Endothelial cell of umbilical vein (primary cell): Measurements from ENCODE around the gene C1orf116. TPM values are rescaled to one million over a fixed set of nuclear protein-coding genes. Genes with fewer than 3 reads are reported as not detected.

Experiments
- BruUV-seq: library from RNA; stranded (reverse); fragments of 400-500 nt; replicated peaks from 2 replicates; lab custom pipeline; 2021; lab: Mats Ljungman, UMichigan
- CTCF ChIA-PET: fragments of 300-600, 350-600 bp; sonication (Branson Sonifier 250); formaldehyde crosslinking; loops from one replicate; lab custom pipeline; 2021; ENCODE audit warnings: antibody characterized with exemption, inconsistent platforms; lab: Charles Lee
- POLR2A ChIA-PET: fragments of 300-600, 350-600 bp; sonication (Branson Sonifier 250); formaldehyde crosslinking; loops from one replicate; lab custom pipeline; 2021; ENCODE audit warnings: antibody characterized with exemption, inconsistent platforms; lab: Charles Lee
- DNase-seq: peaks from one replicate; pipeline ENCODE4 v3.0.0-alpha.2; 2011; ENCODE audit warnings: low read depth, low spot score
- FAIRE-seq: peaks from 2 replicates; lab custom pipeline; 2011; peaks lifted over from hg19 to GRCh38; lab: Jason Lieb, UNC
- H2AFZ ChIP-seq: 2 replicates; pipeline ENCODE4 v1.6.0; 2012; ENCODE audit warnings: low read depth, low read length, control low read depth, inconsistent platforms
- H3K27ac ChIP-seq: 2 replicates; pipeline ENCODE4 v1.5.1; 2011; ENCODE audit warnings: low read depth, mild to moderate bottlenecking, control low read depth, low read length, moderate library complexity; ENCODE audit not compliant: insufficient read depth
- H3K27me3 ChIP-seq, 2 experiments: 2 replicates each; pipeline versions ENCODE4 v1.6.0 to v1.6.1; 2011; ENCODE audit warnings: low read length in 2 of 2, mixed read lengths in 1 of 2; ENCODE audit not compliant: control insufficient read depth in 2 of 2, insufficient read depth in 2 of 2
- H3K36me3 ChIP-seq, 2 experiments: 2 replicates in 1 of 2; 3 replicates in 1 of 2; pipeline ENCODE4 v1.5.1; 2011; ENCODE audit warnings: low read length in 2 of 2, mild to moderate bottlenecking in 1 of 2, moderate library complexity in 1 of 2; ENCODE audit not compliant: control insufficient read depth in 2 of 2, insufficient read depth in 2 of 2; ENCODE audit errors: extremely low read depth in 1 of 2
- H3K4me1 ChIP-seq: 3 replicates; pipeline ENCODE4 v1.5.1; 2011; ENCODE audit warnings: mild to moderate bottlenecking, low read length; ENCODE audit not compliant: control insufficient read depth, insufficient read depth; ENCODE audit errors: extremely low read depth
- H3K4me2 ChIP-seq: 2 replicates; pipeline ENCODE4 v1.6.1; 2011; ENCODE audit warnings: low read length, control low read depth, mixed read lengths; ENCODE audit not compliant: insufficient read depth
- H3K4me3 ChIP-seq, 3 experiments: fragments of 200-600 bp in 1 of 3; sonication (generic), shearing (Covaris generic) in 1 of 3; replicated peaks in 1 of 3; 2 replicates each; pipeline ENCODE4 v1.5.1; 2011 to 2016; ENCODE audit warnings: control low read depth in 3 of 3, low read length in 3 of 3, mild to moderate bottlenecking in 2 of 3, inconsistent platforms in 1 of 3, low read depth in 1 of 3, moderate library complexity in 1 of 3; ENCODE audit not compliant: insufficient read depth in 1 of 3
- H3K79me2 ChIP-seq: 2 replicates; pipeline ENCODE4 v1.6.0; 2012; ENCODE audit warnings: low read length, inconsistent platforms; ENCODE audit not compliant: control insufficient read depth, insufficient read depth
- H3K9ac ChIP-seq: replicated peaks from 2 replicates; pipeline ENCODE3; 2011; ENCODE audit warnings: low read length, control low read depth; ENCODE audit not compliant: insufficient read depth; ENCODE audit errors: extremely low read depth
- H3K9me1 ChIP-seq: replicated peaks from 3 replicates; pipeline ENCODE4 v1.6.0; 2011; ENCODE audit warnings: mild to moderate bottlenecking, low read length; ENCODE audit not compliant: control insufficient read depth, insufficient read depth; ENCODE audit errors: extremely low read depth
- H3K9me3 ChIP-seq: replicated peaks from 2 replicates; pipeline ENCODE4 v1.5.1; 2012; ENCODE audit warnings: low read length, inconsistent platforms; ENCODE audit not compliant: control insufficient read depth, insufficient read depth
- H4K20me1 ChIP-seq: replicated peaks from 2 replicates; pipeline ENCODE3; 2011; ENCODE audit warnings: mild to moderate bottlenecking, low read length; ENCODE audit not compliant: control insufficient read depth, insufficient read depth; ENCODE audit errors: extremely low read depth
- EZH2 ChIP-seq: IDR thresholded peaks from 2 replicates; pipeline ENCODE4 v1.6.1; 2012; ENCODE audit warnings: borderline replicate concordance, low read depth, mild to moderate bottlenecking, moderate library complexity, low read length, inconsistent platforms; ENCODE audit not compliant: severe bottlenecking
- FOS ChIP-seq: IDR thresholded peaks from 2 replicates; pipeline ENCODE4 v1.6.1; 2011; ENCODE audit warnings: mild to moderate bottlenecking, low read length, moderate library complexity, borderline replicate concordance; ENCODE audit not compliant: insufficient read depth
- GATA2 ChIP-seq: IDR thresholded peaks from 2 replicates; pipeline ENCODE4 v1.7.0; 2011; ENCODE audit warnings: low read depth, mild to moderate bottlenecking, moderate library complexity, mixed read lengths, low read length; ENCODE audit not compliant: insufficient read length, insufficient read depth
- JUN ChIP-seq: IDR thresholded peaks from 2 replicates; pipeline ENCODE4 v1.6.1; 2011; ENCODE audit warnings: borderline replicate concordance, low read depth; ENCODE audit not compliant: insufficient read length, insufficient read depth
- MYC ChIP-seq: IDR thresholded peaks from one replicate; pipeline ENCODE4 v1.6.1; 2011; ENCODE audit warnings: mild to moderate bottlenecking, low read depth, low read length
- POLR2A ChIP-seq: IDR thresholded peaks from 2 replicates; pipeline ENCODE4 v1.6.1; 2012; ENCODE audit warnings: low read depth, mild to moderate bottlenecking, control low read depth, low read length
- POLR2AphosphoS5 ChIP-seq: IDR thresholded peaks from 2 replicates; pipeline ENCODE4 v1.6.1; 2012; ENCODE audit warnings: low read depth, mild to moderate bottlenecking, control low read depth, low read length, moderate library complexity; ENCODE audit not compliant: insufficient read depth
- dilution Hi-C: fragments of 300-500 bp; cut with MboI; formaldehyde crosslinking; loops from one replicate; pipeline ENCODE4 v1.15.0; 2019; ENCODE audit warnings: low sequenced_read_pairs; ENCODE audit not compliant: extremely low pct_ligation_motif_present
- intact Hi-C: fragments of 100-400 bp; cut with micrococcal nuclease; formaldehyde crosslinking; loops from one replicate; pipeline ENCODE4 v1.10.0; 2022
- polyA plus RNA-seq, 4 experiments: library from polyadenylated mRNA; depleted of rRNA in 3 of 4; stranded (reverse) in 3 of 4; unstranded in 1 of 4; fragments of >200 nt; gene quantifications; 2 replicates each; pipeline versions ENCODE4 v1.2.1 to v1.2.3, GENCODE V29; 2011 to 2012; ENCODE audit warnings: missing spikeins in 1 of 4
- total RNA-seq: library from RNA; stranded (reverse); gene quantifications from 2 replicates; pipeline ENCODE4 v1.2.3, GENCODE V29; 2021
- TF ChIP-seq, protein P1 (sequence below), 2 donors: IDR thresholded peaks; 1 replicate in 1 of 2; 2 replicates in 1 of 2; pipeline ENCODE4 v1.5.1; 2011; ENCODE audit warnings: low read length in 2 of 2, mild to moderate bottlenecking in 2 of 2, moderate library complexity in 2 of 2, control low read depth in 1 of 2, inconsistent platforms in 1 of 2, low read depth in 1 of 2; ENCODE audit not compliant: insufficient read depth in 1 of 2; ENCODE audit errors: extremely low read depth in 1 of 2
- TF ChIP-seq, protein P2 (sequence below): IDR thresholded peaks from 2 replicates; pipeline ENCODE4 v1.6.1; 2011; ENCODE audit not compliant: insufficient read depth, insufficient read length

C1orf116 gene
- total and polyA plus RNA-seq, 2 donors (not counting 3 experiments of a cell fraction or from before 2014, with no cell fraction given): 0.07 TPM; not detected in 1

DNA sequence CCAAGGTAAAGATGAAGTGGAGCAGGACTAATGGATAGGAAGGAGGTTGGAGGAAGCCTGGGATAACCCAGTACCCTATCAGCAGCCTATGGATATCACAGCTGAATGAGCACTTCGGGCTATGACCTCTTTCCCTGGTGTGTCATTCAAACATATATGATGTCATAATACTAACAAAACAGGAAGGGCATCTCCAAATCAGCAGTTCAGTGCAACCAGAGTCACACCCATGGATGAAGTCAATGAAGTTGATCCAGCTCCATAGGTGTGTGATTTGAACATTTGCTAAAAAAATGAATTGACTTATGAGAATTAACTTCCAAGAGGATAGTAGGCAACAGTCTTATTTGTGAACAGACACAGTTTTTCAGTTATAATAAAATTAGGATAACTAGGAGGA is 1.7 kb upstream of the C1orf116 start:
- TF ChIP-seq FOS: no peak
- TF ChIP-seq MYC: no peak
- TF ChIP-seq POLR2A: no peak
- TF ChIP-seq GATA2: no peak
- TF ChIP-seq, protein P1, sequence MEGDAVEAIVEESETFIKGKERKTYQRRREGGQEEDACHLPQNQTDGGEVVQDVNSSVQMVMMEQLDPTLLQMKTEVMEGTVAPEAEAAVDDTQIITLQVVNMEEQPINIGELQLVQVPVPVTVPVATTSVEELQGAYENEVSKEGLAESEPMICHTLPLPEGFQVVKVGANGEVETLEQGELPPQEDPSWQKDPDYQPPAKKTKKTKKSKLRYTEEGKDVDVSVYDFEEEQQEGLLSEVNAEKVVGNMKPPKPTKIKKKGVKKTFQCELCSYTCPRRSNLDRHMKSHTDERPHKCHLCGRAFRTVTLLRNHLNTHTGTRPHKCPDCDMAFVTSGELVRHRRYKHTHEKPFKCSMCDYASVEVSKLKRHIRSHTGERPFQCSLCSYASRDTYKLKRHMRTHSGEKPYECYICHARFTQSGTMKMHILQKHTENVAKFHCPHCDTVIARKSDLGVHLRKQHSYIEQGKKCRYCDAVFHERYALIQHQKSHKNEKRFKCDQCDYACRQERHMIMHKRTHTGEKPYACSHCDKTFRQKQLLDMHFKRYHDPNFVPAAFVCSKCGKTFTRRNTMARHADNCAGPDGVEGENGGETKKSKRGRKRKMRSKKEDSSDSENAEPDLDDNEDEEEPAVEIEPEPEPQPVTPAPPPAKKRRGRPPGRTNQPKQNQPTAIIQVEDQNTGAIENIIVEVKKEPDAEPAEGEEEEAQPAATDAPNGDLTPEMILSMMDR (IDR thresholded peaks at IDR 0.05; ENCODE audit: extremely low read depth in 1 of 2, insufficient read depth in 1 of 2, low read depth in 1 of 2, low read length in 2 of 2): no peak
- no peak for TF ChIP-seq EZH2
- TF ChIP-seq, protein P2, sequence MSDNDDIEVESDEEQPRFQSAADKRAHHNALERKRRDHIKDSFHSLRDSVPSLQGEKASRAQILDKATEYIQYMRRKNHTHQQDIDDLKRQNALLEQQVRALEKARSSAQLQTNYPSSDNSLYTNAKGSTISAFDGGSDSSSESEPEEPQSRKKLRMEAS: no peak
- TF ChIP-seq POLR2AphosphoS5: no peak
- no peak for TF ChIP-seq JUN
- no peaks in the 10 kb centered on the region for H3K36me3 ChIP-seq
- H3K9me3 ChIP-seq: no peaks in the 10 kb centered on the region
- POLR2A ChIA-PET: no interaction called here
- no peaks in the 10 kb centered on the region for H4K20me1 ChIP-seq
- H2AFZ ChIP-seq: no peak overlapping the region
- intact Hi-C loops (no loop called here), dilution Hi-C loops (no loop called here)
- H3K4me2 ChIP-seq: no peak overlapping the region
- no peaks in the 10 kb centered on the region for H3K4me1 ChIP-seq
- BruUV-seq: no TSS peak
- no peaks in the 10 kb centered on the region for H3K79me2 ChIP-seq
- no peak for FAIRE-seq
- H3K4me3 ChIP-seq: no peak overlapping the region
- no peaks in the 10 kb centered on the region for H3K9me1 ChIP-seq
- no peak for DNase-seq
- H3K9ac ChIP-seq: no peak overlapping the region
- peaks cover 11 to 47% of the 10 kb centered on the region in 2 experiments for H3K27me3 ChIP-seq
- H3K27ac ChIP-seq: no peak overlapping the region
- CTCF ChIA-PET: interaction anchor here (0.6 to 0.8 kb wide), 2 partner anchors 15 to 41 kb away, joined by 3 read pairs; no protein-coding TSS in a partner anchor
